Measurements from ENCODE around the gene PLEKHJ1. TPM values are rescaled to one million over a fixed set of nuclear protein-coding genes. Genes with fewer than 3 reads are reported as not detected.

PLEKHJ1 gene
- total and polyA plus RNA-seq, 9 of the 15 experiments (the other 6 are each of a cell fraction or from before 2014, with no cell fraction given): 1.5 to 188 (median 63.9) TPM

DNA sequence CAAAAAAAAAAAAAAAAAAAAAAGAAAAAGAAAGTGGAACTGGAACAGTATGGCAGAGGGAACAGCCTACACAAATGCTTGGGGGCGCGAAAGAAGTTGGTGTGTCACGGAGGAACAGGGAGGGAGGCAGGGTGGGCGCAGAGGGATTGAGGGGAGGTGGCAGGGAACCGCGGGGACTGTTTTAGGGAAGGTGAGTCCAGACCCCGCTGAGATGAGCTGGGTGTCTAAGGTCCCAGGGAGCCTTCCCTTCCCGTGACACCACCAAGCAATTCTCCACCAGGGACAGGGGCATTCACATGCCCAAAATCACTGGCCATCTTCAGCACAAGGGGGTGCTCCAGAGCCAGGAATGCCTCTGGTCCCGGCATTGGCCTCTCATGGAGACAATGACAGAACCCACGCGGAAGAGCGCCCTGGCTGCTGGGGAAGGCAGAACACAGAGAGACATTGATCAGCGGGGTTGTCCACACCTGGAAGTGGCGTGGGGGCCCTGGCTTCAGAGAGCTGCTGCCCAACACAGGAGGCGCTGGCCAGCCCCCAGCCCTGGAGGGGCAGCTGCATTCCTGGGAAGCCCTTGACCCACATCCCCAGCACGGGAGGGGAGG, 38.9 kb upstream of the PLEKHJ1 start:
- Histone ChIP-seq H3K27ac (ENCODE audit: extremely low read depth, low read depth, low read length) (no peak overlapping the region), H3K9ac (ENCODE audit: insufficient read depth in 1 of 2, low read depth in 2 of 2, low read length in 2 of 2) (peak overlapping the region in 1 of 2 experiments; percentile 75; a peak in 1 of 4 replicates), H3K36me3 (ENCODE audit: control insufficient read depth, insufficient read depth, low read length) (peaks cover 34% of the 10 kb centered on the region), H3K4me1 (replicated peaks in 1 of 2; ENCODE audit: control insufficient read depth in 2 of 2, insufficient read depth in 2 of 2, low read length in 2 of 2) (peaks cover 10 to 73% of the 10 kb centered on the region in 2 experiments), H4K20me1 (replicated peaks; ENCODE audit: control insufficient read depth, insufficient read depth, low read length) (peaks cover 41% of the 10 kb centered on the region), H3K79me2 (ENCODE audit: control insufficient read depth, insufficient read depth, low read length) (peaks cover 52% of the 10 kb centered on the region), H2AFZ (ENCODE audit: low read depth, low read length) (no peak overlapping the region), H3K4me3 (no peak overlapping the region), H3K4me2 (ENCODE audit: insufficient read depth, low read length) (no peak overlapping the region), H3K9me3 (replicated peaks; ENCODE audit: control insufficient read depth, insufficient read depth, low read depth, low read length) (no peaks in the 10 kb centered on the region), H3K27me3 (ENCODE audit: control insufficient read depth in 2 of 2, insufficient read depth in 2 of 2, low read length in 2 of 2) (no peaks in the 10 kb centered on the region), H3K9me1 (ENCODE audit: control insufficient read depth, insufficient read depth, low read length) (peaks cover 5% of the 10 kb centered on the region)
- ChIA-PET CTCF (ENCODE audit: low intra/inter-chr PET ratio) (interaction anchor here (0.6 to 1.5 kb wide), 6 partner anchors 39 to 362 kb away, joined by 3 to 5 read pairs (median 4); partner anchors contain the start of gene PLEKHJ1), POLR2A (interaction anchor here (0.6 to 7.0 kb wide), 11 partner anchors 8 to 998 kb away, joined by 3 to 86 read pairs (median 3); partner anchors contain the start of gene PLEKHJ1)
- 79% methylated on average over 13 of the region's 16 CpGs for WGBS (ENCODE audit: insufficient coverage, low coverage, missing lambda C conversion rate)
- in situ Hi-C loops (cut with MboI) (loop anchor here (5.0 kb wide), 1 partner anchor 38 kb away; the partner anchor contains the start of genes PLEKHJ1 and SF3A2), intact Hi-C loops (cut with micrococcal nuclease) (loop anchor here (1.0 to 5.0 kb wide), 3 partner anchors 42 to 337 kb away; no protein-coding TSS in a partner anchor)
- ATAC-seq (peak; percentile 7; the same call in 2 of the 3 replicates), DNase-seq (ENCODE audit: extremely low read depth in 1 of 4, low spot score in 3 of 4) (peak; percentile 53 to 71 (median 56)), FAIRE-seq (peak; percentile 82)
- BruUV-seq (replicated peaks): no TSS peak
- no peak for TF ChIP-seq ZNF324 (CRISPR knock-in tag; IDR thresholded peaks at IDR 0.05)
- TF ChIP-seq, protein P1, sequence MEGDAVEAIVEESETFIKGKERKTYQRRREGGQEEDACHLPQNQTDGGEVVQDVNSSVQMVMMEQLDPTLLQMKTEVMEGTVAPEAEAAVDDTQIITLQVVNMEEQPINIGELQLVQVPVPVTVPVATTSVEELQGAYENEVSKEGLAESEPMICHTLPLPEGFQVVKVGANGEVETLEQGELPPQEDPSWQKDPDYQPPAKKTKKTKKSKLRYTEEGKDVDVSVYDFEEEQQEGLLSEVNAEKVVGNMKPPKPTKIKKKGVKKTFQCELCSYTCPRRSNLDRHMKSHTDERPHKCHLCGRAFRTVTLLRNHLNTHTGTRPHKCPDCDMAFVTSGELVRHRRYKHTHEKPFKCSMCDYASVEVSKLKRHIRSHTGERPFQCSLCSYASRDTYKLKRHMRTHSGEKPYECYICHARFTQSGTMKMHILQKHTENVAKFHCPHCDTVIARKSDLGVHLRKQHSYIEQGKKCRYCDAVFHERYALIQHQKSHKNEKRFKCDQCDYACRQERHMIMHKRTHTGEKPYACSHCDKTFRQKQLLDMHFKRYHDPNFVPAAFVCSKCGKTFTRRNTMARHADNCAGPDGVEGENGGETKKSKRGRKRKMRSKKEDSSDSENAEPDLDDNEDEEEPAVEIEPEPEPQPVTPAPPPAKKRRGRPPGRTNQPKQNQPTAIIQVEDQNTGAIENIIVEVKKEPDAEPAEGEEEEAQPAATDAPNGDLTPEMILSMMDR (IDR thresholded peaks at IDR 0.05 in 2 of 3, conservative IDR thresholded peaks at IDR 0.05 in 1 of 3; ENCODE audit: insufficient read depth in 2 of 3, low read depth in 1 of 3, low read length in 3 of 3): peak; percentile 64 to 73 (median 72)
- TF ChIP-seq SMAD1 (IDR thresholded peaks at IDR 0.05; ENCODE audit: low read depth, low read length, partially characterized antibody): no peak
- peak in 1 of 2 experiments; percentile 79; a peak in 1 of 4 replicates for TF ChIP-seq TEAD1 (CRISPR knock-in tag; IDR thresholded peaks at IDR 0.05)
- TF ChIP-seq STAG1 (CRISPR knock-in tag; IDR thresholded peaks at IDR 0.05; ENCODE audit: borderline replicate concordance): peak; percentile 34; the same call in 1 of the 2 replicates
- 0 out of 2 replicates have a peak, but pooled peaks have one; percentile 28 for TF ChIP-seq KAT7 (CRISPR knock-in tag; IDR thresholded peaks at IDR 0.05; ENCODE audit: borderline replicate concordance)
- TF ChIP-seq XRCC3 (IDR thresholded peaks at IDR 0.05): no peak
- TF ChIP-seq, protein P2, sequence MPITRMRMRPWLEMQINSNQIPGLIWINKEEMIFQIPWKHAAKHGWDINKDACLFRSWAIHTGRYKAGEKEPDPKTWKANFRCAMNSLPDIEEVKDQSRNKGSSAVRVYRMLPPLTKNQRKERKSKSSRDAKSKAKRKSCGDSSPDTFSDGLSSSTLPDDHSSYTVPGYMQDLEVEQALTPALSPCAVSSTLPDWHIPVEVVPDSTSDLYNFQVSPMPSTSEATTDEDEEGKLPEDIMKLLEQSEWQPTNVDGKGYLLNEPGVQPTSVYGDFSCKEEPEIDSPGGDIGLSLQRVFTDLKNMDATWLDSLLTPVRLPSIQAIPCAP (CRISPR knock-in tag; IDR thresholded peaks at IDR 0.05; ENCODE audit: borderline replicate concordance): no peak
- TF ChIP-seq, protein P3, sequence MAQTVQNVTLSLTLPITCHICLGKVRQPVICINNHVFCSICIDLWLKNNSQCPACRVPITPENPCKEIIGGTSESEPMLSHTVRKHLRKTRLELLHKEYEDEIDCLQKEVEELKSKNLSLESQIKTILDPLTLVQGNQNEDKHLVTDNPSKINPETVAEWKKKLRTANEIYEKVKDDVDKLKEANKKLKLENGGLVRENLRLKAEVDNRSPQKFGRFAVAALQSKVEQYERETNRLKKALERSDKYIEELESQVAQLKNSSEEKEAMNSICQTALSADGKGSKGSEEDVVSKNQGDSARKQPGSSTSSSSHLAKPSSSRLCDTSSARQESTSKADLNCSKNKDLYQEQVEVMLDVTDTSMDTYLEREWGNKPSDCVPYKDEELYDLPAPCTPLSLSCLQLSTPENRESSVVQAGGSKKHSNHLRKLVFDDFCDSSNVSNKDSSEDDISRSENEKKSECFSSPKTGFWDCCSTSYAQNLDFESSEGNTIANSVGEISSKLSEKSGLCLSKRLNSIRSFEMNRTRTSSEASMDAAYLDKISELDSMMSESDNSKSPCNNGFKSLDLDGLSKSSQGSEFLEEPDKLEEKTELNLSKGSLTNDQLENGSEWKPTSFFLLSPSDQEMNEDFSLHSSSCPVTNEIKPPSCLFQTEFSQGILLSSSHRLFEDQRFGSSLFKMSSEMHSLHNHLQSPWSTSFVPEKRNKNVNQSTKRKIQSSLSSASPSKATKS (CRISPR knock-in tag; IDR thresholded peaks at IDR 0.05): no peak
- TF ChIP-seq RAD21 (CRISPR knock-in tag; conservative IDR thresholded peaks at IDR 0.05 in 1 of 2, IDR thresholded peaks at IDR 0.05 in 1 of 2): peak; percentile 76 to 81

All from K562 (cell line).